H1 (cell line): Measurements from ENCODE around the gene GJC2. TPM values are rescaled to one million over a fixed set of nuclear protein-coding genes. Genes with fewer than 3 reads are reported as not detected.
A peak's percentile ranks its signal among the peaks of the same experiment; 100 is the strongest.

Experiments used
- CTCF ChIA-PET: fragments of 300-600 bp; sonication (Branson Sonifier 250); formaldehyde crosslinking; loops from one replicate; lab custom pipeline; 2021; ENCODE audit not compliant: partially characterized antibody; lab: Charles Lee
- POLR2A ChIA-PET: fragments of 300-600 bp; sonication (Branson Sonifier 250); formaldehyde crosslinking; loops from one replicate; lab custom pipeline; 2021; ENCODE audit warnings: inconsistent platforms; ENCODE audit not compliant: partially characterized antibody; lab: Charles Lee
- DNase-seq, 2 experiments: peaks; one replicate each; pipeline versions ENCODE4 v3.0.0 to v3.0.0-alpha.2; 2010 to 2022; ENCODE audit warnings: low spot score in 2 of 2, low read depth in 1 of 2, mixed read lengths in 1 of 2
- FAIRE-seq: peaks from 2 replicates; lab custom pipeline; 2011; peaks lifted over from hg19 to GRCh38; lab: Jason Lieb, UNC
- H2AFZ ChIP-seq: 2 replicates; pipeline ENCODE4 v1.8.1; 2012; ENCODE audit warnings: low read length, inconsistent platforms
- H2AK5ac ChIP-seq: 2 replicates; pipeline ENCODE4 v1.6.1; 2013; ENCODE audit warnings: low read depth, low read length
- H2BK120ac ChIP-seq: replicated peaks from 2 replicates; pipeline ENCODE3; 2013; ENCODE audit warnings: low read depth, low read length, inconsistent platforms
- H2BK12ac ChIP-seq: 2 replicates; pipeline ENCODE4 v1.6.1; 2013; ENCODE audit warnings: low read depth, low read length
- H2BK15ac ChIP-seq: 2 replicates; pipeline ENCODE4 v1.6.1; 2013; ENCODE audit warnings: low read length
- H2BK20ac ChIP-seq: 2 replicates; pipeline ENCODE4 v1.6.1; 2013; ENCODE audit warnings: low read length
- H2BK5ac ChIP-seq: 2 replicates; pipeline ENCODE4 v1.6.1; 2013; ENCODE audit warnings: low read depth, low read length
- H3K14ac ChIP-seq: 2 replicates; pipeline ENCODE4 v1.6.1; 2013; ENCODE audit warnings: inconsistent platforms; ENCODE audit not compliant: insufficient read length
- H3K18ac ChIP-seq: 2 replicates; pipeline ENCODE4 v1.6.1; 2013; ENCODE audit warnings: low read length; ENCODE audit errors: extremely low read depth
- H3K23ac ChIP-seq: 2 replicates; pipeline ENCODE4 v1.6.1; 2013; ENCODE audit warnings: inconsistent platforms; ENCODE audit not compliant: insufficient read length
- H3K23me2 ChIP-seq: 2 replicates; pipeline ENCODE4 v1.6.1; 2013; ENCODE audit warnings: low read depth, low read length
- H3K27ac ChIP-seq: 2 replicates; pipeline ENCODE4 v1.6.1; 2011; ENCODE audit warnings: low read depth, low read length, inconsistent platforms
- H3K27me3 ChIP-seq, 4 experiments: replicated peaks in 1 of 4; 1 replicate in 1 of 4; 2 replicates in 3 of 4; pipeline versions ENCODE4 v1.6.1 to v1.8.1; 2011 to 2013; ENCODE audit warnings: low read length in 3 of 4, mild to moderate bottlenecking in 3 of 4, inconsistent platforms in 2 of 4, mixed read lengths in 2 of 4, moderate library complexity in 1 of 4; ENCODE audit not compliant: control insufficient read depth in 3 of 4, insufficient read depth in 3 of 4; ENCODE audit errors: extremely low read depth in 1 of 4
- H3K36me3 ChIP-seq, 4 experiments: 2 replicates each; pipeline versions ENCODE4 v1.6.1 to v1.8.1; 2011 to 2013; ENCODE audit warnings: mild to moderate bottlenecking in 4 of 4, low read length in 3 of 4, moderate library complexity in 2 of 4, control low read depth in 1 of 4, inconsistent platforms in 1 of 4; ENCODE audit not compliant: insufficient read depth in 4 of 4, control insufficient read depth in 2 of 4
- H3K4ac ChIP-seq: replicated peaks from 2 replicates; pipeline ENCODE3; 2013; ENCODE audit warnings: low read length, low read depth, mixed read lengths, inconsistent platforms; ENCODE audit not compliant: insufficient read length
- H3K4me1 ChIP-seq, 4 experiments: replicated peaks in 1 of 4; 1 replicate in 1 of 4; 2 replicates in 3 of 4; pipeline versions ENCODE4 v1.6.1 to v1.8.1; 2011 to 2013; ENCODE audit warnings: low read length in 3 of 4, inconsistent platforms in 2 of 4, mixed read lengths in 1 of 4; ENCODE audit not compliant: insufficient read depth in 4 of 4, control insufficient read depth in 3 of 4
- H3K4me2 ChIP-seq, 2 experiments: 2 replicates each; pipeline versions ENCODE4 v1.6.1 to v1.8.1; 2011 to 2013; ENCODE audit warnings: low read depth in 2 of 2, low read length in 2 of 2, control low read depth in 1 of 2, inconsistent platforms in 1 of 2, mild to moderate bottlenecking in 1 of 2; ENCODE audit not compliant: insufficient read depth in 1 of 2
- H3K4me3 ChIP-seq, 4 experiments: fragments of 200-600, 300-600 bp in 1 of 4; sonication (generic), shearing (Covaris generic), sonication (Bioruptor Twin) in 1 of 4; 2 replicates each; pipeline versions ENCODE4 v1.5.1 to v1.8.1; 2011 to 2016; ENCODE audit warnings: low read length in 4 of 4, low read depth in 3 of 4, control low read depth in 2 of 4, inconsistent platforms in 2 of 4, mild to moderate bottlenecking in 2 of 4, mixed read lengths in 1 of 4, moderate library complexity in 1 of 4; ENCODE audit not compliant: insufficient read depth in 2 of 4; ENCODE audit errors: extremely low read depth in 1 of 4
- H3K56ac ChIP-seq: replicated peaks from 2 replicates; pipeline ENCODE3; 2013; ENCODE audit warnings: low read depth, mild to moderate bottlenecking, mixed read lengths, low read length, inconsistent platforms; ENCODE audit not compliant: insufficient read length
- H3K79me1 ChIP-seq: 2 replicates; pipeline ENCODE4 v1.6.1; 2013; ENCODE audit warnings: low read depth, low read length, control low read depth
- H3K79me2 ChIP-seq, 2 experiments: 2 replicates each; pipeline versions ENCODE4 v1.6.1 to v1.8.1; 2012 to 2013; ENCODE audit warnings: low read length in 2 of 2, mild to moderate bottlenecking in 2 of 2, inconsistent platforms in 1 of 2; ENCODE audit not compliant: insufficient read depth in 2 of 2, control insufficient read depth in 1 of 2
- H3K9ac ChIP-seq, 4 experiments: replicated peaks in 1 of 4; 1 replicate in 1 of 4; 2 replicates in 3 of 4; pipeline versions ENCODE4 v1.6.1 to v1.8.1; 2011 to 2013; ENCODE audit warnings: low read depth in 3 of 4, low read length in 3 of 4, control low read depth in 2 of 4, mild to moderate bottlenecking in 2 of 4, moderate library complexity in 2 of 4, inconsistent platforms in 1 of 4; ENCODE audit errors: extremely low read depth in 1 of 4
- H3K9me3 ChIP-seq, 2 experiments: 2 replicates each; pipeline versions ENCODE4 v1.6.1 to v1.8.1; 2012 to 2013; ENCODE audit warnings: mild to moderate bottlenecking in 2 of 2, moderate library complexity in 2 of 2, control low read depth in 1 of 2, inconsistent platforms in 1 of 2, low read depth in 1 of 2, low read length in 1 of 2, mixed read lengths in 1 of 2; ENCODE audit not compliant: insufficient read depth in 2 of 2
- H4K20me1 ChIP-seq, 2 experiments: replicated peaks in 1 of 2; 2 replicates each; pipeline versions ENCODE3 to v1.8.1; 2011 to 2013; ENCODE audit warnings: inconsistent platforms in 2 of 2, low read length in 2 of 2, mild to moderate bottlenecking in 1 of 2; ENCODE audit not compliant: insufficient read depth in 2 of 2, control insufficient read depth in 1 of 2
- H4K5ac ChIP-seq: 2 replicates; pipeline ENCODE4 v1.6.1; 2013; ENCODE audit warnings: low read length, low read depth, mixed read lengths, inconsistent platforms; ENCODE audit not compliant: insufficient read length
- H4K8ac ChIP-seq: 2 replicates; pipeline ENCODE4 v1.8.0; 2013; ENCODE audit warnings: mild to moderate bottlenecking, moderate library complexity, low read length, inconsistent platforms; ENCODE audit not compliant: insufficient read depth; ENCODE audit errors: extremely low read depth
- H4K91ac ChIP-seq: replicated peaks from 2 replicates; pipeline ENCODE3; 2013; ENCODE audit warnings: low read length, mixed read lengths, inconsistent platforms; ENCODE audit not compliant: insufficient read length
- POLR2A ChIP-seq, 2 experiments: IDR thresholded peaks; 1 replicate in 1 of 2; 2 replicates in 1 of 2; pipeline ENCODE4 v1.6.1; 2011; ENCODE audit warnings: low read depth in 2 of 2, low read length in 2 of 2, mild to moderate bottlenecking in 2 of 2; ENCODE audit errors: control extremely low read depth in 1 of 2
- ZNF274 ChIP-seq: IDR thresholded peaks from 2 replicates; pipeline ENCODE4 v1.7.0; 2012; ENCODE audit warnings: low read length, borderline replicate concordance; ENCODE audit errors: extremely low read depth
- WGBS, 2 experiments: shearing (Covaris generic) in 1 of 2; methylation state at CpG; one replicate each; pipeline versions ENCODE4 v1.1.6 to v1.1.7; 2013 to 2015; ENCODE audit warnings: low lambda C conversion rate in 2 of 2, mixed read lengths in 2 of 2, inconsistent platforms in 1 of 2, low coverage in 1 of 2, missing lambda C conversion rate in 1 of 2; ENCODE audit not compliant: insufficient replicate concordance in 2 of 2, insufficient coverage in 1 of 2, insufficient read length in 1 of 2; ENCODE audit errors: extremely low coverage in 1 of 2, missing lambda C conversion rate in 1 of 2; 5-methylcytosine and 5-hydroxymethylcytosine counted together
- polyA plus RNA-seq, 7 experiments: library from polyadenylated mRNA; depleted of rRNA in 3 of 7; stranded (reverse) in 5 of 7; unstranded in 2 of 7; fragments of >200 nt in 5 of 7; fragments of 200-250 nt in 2 of 7; gene quantifications; 1 replicate in 5 of 7; 2 replicates in 1 of 7; 4 replicates in 1 of 7; pipeline versions ENCODE4 v1.2.1 to v1.2.3, GENCODE V29; 2011 to 2013; ENCODE audit warnings: missing spikeins in 2 of 7, mixed read lengths in 2 of 7
- total RNA-seq: library from RNA; stranded (reverse); fragmentation: NEBNext Ultra II Directional; extraction: Animal tissue kit (Norgen Biotek cat#: 25700); gene quantifications from 2 replicates; pipeline ENCODE4 v1.2.1, GENCODE V29; 2021

The GJC2 gene
- total and polyA plus RNA-seq, 2 of the 8 experiments (the other 6 are each of a cell fraction or from before 2014, with no cell fraction given) = 0.17 to 0.54 TPM

GRCh38 chr1:228105996-228106799, 43.5 kb upstream of the GJC2 start:
- no peak overlapping the region for H2BK5ac ChIP-seq
- H3K9ac ChIP-seq = no peak overlapping the region
- H2BK15ac ChIP-seq = no peak overlapping the region
- no peak overlapping the region for H3K4ac ChIP-seq
- no peak overlapping the region for H2BK120ac ChIP-seq
- H3K36me3 ChIP-seq = peaks cover 3 to 16% (median 8%) of the 10 kb centered on the region in 4 experiments; a peak in 5 of 8 replicates
- H2BK12ac ChIP-seq = no peak overlapping the region
- DNase-seq = no peak
- ChIA-PET POLR2A (interaction anchor here (0.8 to 2.1 kb wide), 4 partner anchors 14 to 351 kb away, joined by 3 to 7 read pairs (median 4); a partner anchor contains a TSS), CTCF (interaction anchor here (0.6 to 1.8 kb wide), 6 partner anchors 46 to 389 kb away, joined by 3 to 8 read pairs (median 3); no protein-coding TSS in a partner anchor)
- peaks cover 0 to 6% (median 5%) of the 10 kb centered on the region in 4 experiments; a peak in 2 of 7 replicates for H3K27me3 ChIP-seq
- no peak overlapping the region for H3K27ac ChIP-seq
- TF ChIP-seq ZNF274 (no peak), POLR2A (IDR thresholded peaks at IDR 0.05; ENCODE audit: control extremely low read depth in 1 of 2, low read depth in 2 of 2, low read length in 2 of 2) (peak in 1 of 2 experiments; percentile 29; a peak in 1 of 3 replicates)
- peaks cover 0 to 7% (median 2%) of the 10 kb centered on the region in 4 experiments; a peak in 6 of 7 replicates for H3K4me1 ChIP-seq
- H2BK20ac ChIP-seq = no peak overlapping the region
- peaks cover 3 to 8% of the 10 kb centered on the region in 2 experiments; a peak in 2 of 4 replicates for H3K79me2 ChIP-seq
- H3K56ac ChIP-seq = no peak overlapping the region
- FAIRE-seq = no peak
- peaks cover 0 to 17% of the 10 kb centered on the region in 2 experiments for H4K20me1 ChIP-seq
- no peak overlapping the region for H3K4me3 ChIP-seq
- H3K23me2 ChIP-seq = peaks cover 14% of the 10 kb centered on the region; the same call in 1 of the 2 replicates
- H2AFZ ChIP-seq = no peak overlapping the region
- H3K14ac ChIP-seq = no peak overlapping the region
- H3K79me1 ChIP-seq = peaks cover 15% of the 10 kb centered on the region; the same call in 1 of the 2 replicates
- WGBS, 2 experiments = 89% methylated on average over 8 of the region's 8 CpGs; no CpG with 5 or more reads in 1 of the 2 experiments
- H3K9me3 ChIP-seq = no peaks in the 10 kb centered on the region
- no peak overlapping the region for H4K5ac ChIP-seq
- H4K91ac ChIP-seq = no peak overlapping the region
- H3K23ac ChIP-seq = no peak overlapping the region
- H3K18ac ChIP-seq = no peak overlapping the region
- no peak overlapping the region for H2AK5ac ChIP-seq
- H4K8ac ChIP-seq = no peak overlapping the region
- no peak overlapping the region for H3K4me2 ChIP-seq
